ES-I3 (cell line): Measurements from ENCODE around the gene CCDC70.
A peak's percentile ranks its signal among the peaks of the same experiment; 100 is the strongest.

Experiments
- H3K36me3 ChIP-seq: 2 replicates; pipeline ENCODE4 v1.6.1; 2013; ENCODE audit warnings: mild to moderate bottlenecking, low read length, control low read depth, moderate library complexity; ENCODE audit not compliant: insufficient read depth
- H3K4me1 ChIP-seq: 2 replicates; pipeline ENCODE4 v1.6.1; 2013; ENCODE audit warnings: mild to moderate bottlenecking, control low read depth, low read length; ENCODE audit not compliant: insufficient read depth
- H3K9ac ChIP-seq: 2 replicates; pipeline ENCODE4 v1.6.1; 2013; ENCODE audit warnings: low read depth, mild to moderate bottlenecking, low read length, moderate library complexity
- H3K9me3 ChIP-seq: 2 replicates; pipeline ENCODE4 v1.6.1; 2013; ENCODE audit warnings: mild to moderate bottlenecking, low read length, moderate library complexity; ENCODE audit not compliant: control insufficient read depth, insufficient read depth

CCDC70 gene

DNA sequence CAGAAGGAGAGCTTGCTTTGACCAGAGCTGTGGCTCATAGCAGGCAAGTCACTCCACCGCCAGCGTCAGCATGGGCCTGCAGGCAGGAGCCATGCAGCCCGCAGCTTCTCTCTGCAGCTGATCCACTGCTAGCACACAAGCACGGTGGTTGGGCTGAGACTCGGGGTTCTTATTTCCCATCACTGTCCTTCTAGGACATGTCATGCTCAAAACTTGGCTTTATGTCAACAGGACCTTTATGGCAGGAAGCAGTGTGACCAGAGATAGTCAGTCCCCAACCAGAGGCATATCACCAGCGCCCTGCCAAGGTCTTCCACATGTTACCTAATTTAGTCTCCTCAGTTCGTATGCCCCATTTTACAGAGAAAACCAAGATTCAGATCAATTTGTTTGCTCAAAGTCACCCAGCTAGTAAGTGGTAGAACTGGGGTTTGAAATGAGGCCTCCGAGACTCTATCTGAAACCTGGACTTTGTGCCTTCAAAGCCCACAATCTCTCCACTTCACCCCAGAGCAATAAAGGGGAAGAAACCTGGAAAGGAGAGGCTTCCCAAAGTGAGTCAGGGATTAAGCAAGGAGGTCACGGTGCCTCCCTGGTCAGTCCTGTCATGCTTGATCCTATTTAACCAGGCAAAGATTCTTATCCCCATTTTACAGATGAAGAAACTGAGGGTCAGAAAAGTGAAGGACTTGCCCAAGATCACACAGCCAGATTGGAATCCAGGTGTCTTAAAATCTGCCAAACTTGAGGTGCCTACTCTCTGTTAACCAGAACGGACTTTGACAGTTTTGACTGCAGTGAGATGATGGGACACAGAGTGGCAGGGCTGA lies 21.8 kb upstream of the CCDC70 start:
- Histone ChIP-seq H3K9ac (no peak overlapping the region), H3K36me3 (no peaks in the 10 kb centered on the region), H3K4me1 (no peaks in the 10 kb centered on the region), H3K9me3 (no peaks in the 10 kb centered on the region)

DNA sequence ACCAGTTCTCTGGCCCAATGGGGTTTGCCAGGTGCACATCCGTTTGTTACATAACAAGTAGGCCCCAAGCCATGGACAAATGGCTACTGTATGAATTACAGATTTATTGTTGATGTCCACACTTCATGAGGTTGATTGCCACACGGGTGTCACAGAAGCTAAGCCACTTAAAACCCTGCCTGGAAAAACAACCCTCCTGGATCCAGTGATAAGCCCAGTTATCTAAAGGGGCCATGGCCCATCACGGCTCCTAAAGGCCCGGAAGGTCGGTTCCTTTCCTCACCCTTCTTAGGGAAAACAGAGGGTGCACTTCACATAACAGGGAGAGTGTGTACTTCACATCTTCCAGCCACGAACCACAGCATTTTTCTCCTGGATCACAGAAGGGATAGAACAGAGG lies 20.9 kb upstream of the CCDC70 start:
- Histone ChIP-seq H3K9ac (no peak overlapping the region), H3K9me3 (no peaks in the 10 kb centered on the region), H3K4me1 (no peaks in the 10 kb centered on the region), H3K36me3 (no peaks in the 10 kb centered on the region)

DNA sequence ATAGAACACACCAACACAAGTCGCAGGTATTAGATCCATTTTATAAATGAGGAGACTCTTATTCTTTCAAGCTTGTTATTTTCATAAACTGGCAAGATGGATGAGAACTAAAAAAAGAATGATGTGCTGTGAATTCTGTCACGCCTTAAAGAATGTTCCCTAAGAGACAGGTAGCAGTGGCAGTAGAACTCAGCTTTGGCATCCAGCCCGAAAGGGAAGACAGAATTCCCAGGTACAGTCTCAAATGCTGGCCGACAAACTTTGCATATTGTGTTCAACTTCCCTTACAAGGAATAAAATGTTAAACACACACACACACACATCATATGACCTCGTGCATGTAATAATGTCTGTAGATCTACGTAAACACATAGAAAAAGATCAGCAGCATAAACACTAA lies 20.0 kb upstream of the CCDC70 start:
- no peaks in the 10 kb centered on the region for H3K36me3 ChIP-seq
- no peaks in the 10 kb centered on the region for H3K9me3 ChIP-seq
- H3K9ac ChIP-seq, result no peak overlapping the region
- no peaks in the 10 kb centered on the region for H3K4me1 ChIP-seq

DNA sequence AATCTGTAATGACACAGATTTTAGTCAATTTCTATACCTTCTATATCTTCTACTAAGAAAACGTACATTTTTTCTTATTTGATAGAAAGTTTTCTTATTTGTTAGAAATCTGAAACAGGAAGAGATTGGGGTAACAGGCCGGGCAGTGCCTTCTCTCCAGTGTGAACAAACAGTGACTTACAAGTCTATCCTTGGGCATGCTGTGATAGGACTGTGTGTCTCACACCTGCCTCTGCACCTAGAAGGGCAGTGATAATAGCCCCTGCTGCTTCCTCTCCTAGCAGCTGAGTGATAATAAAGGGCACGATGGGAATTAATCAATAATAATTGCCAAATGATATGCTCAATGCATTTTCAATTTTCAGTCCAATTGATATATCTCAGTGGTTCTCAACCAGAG lies 18.2 kb upstream of the CCDC70 start:
- H3K9ac ChIP-seq, result no peak overlapping the region
- no peaks in the 10 kb centered on the region for H3K4me1 ChIP-seq
- H3K36me3 ChIP-seq, result no peaks in the 10 kb centered on the region
- no peaks in the 10 kb centered on the region for H3K9me3 ChIP-seq

DNA sequence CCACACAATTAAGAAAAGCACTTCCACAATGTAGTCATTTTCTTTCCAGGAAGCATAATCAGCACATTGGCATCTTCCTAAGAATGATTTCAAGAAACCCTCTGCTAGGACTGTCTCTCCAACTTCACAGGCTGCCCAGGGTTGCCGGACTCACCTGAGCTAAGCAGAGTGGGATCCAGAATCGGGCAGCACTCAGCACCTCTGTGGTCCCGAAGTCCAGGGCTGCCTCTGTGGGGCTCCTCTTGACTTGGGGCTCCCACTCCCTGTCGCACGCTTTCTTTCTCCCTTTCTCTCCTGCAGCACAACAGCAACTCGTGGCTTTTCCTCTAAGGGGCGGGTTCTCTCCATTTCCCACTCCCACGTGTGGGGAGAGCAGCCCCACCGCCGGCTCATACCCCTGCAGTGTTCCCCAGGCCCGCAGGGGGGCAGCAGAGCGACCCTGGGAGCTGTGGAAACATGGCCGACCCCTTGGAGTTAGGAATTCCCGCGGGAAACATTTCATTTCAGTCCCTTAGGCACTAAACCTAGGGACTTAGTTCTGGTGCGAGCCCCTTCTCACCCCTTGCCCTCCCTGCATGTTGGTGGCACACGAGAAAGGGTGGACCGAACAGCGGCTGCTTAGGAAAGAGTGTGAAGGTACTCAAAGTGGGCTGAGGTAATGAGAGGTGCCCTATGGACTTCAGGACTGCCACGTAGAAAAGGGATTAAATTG lies 16.8 kb upstream of the CCDC70 start, which contains the start of gene TMEM272:
Gene TMEM272, minus strand, starts transcription at position 316 of the 712 bp plus-strand sequence. CDS start 6,647 bp downstream, outside the sequence.
- Histone ChIP-seq H3K36me3 (no peaks in the 10 kb centered on the region), H3K9ac (peak within 1 kb of the TSS; percentile 23; the same call in 1 of the 2 replicates), H3K4me1 (no peaks in the 10 kb centered on the region; the same call in 1 of the 2 replicates), H3K9me3 (no peaks in the 10 kb centered on the region)

DNA sequence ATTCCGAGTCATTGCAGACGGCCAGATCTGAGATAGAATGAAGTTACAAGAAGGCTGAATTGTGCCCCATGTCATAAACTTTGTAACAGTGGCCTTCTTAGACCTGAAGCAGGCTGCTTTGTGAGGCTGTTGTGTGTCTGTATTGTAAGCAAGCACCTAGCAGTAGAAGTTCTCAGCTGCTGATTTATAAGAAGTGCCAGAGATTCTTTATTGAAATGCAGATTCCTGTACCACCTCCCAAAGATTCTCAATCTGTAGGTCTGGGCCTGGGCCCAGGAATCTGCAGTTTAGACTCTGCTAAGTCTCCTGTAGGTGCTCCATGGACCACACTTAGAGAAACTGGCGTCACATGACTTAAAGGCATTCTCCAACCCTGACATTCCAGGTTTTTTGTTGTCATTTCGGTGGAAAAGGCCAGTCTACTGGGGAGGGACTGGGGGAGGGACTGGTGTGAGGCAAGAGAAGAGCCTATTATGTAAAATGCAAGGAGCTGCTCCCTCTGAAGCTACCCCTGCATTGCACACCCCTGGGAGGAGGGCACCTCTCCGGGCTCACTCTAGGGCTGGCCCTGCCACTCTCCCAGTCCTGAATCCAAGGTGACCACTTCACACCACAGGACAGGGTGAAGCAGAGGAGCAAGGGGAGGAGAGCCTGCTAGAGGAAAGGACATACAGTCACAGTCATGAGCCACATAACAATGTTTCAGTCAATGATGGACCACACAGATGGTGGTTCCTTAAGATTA lies 16.0 kb upstream of the CCDC70 start:
- no peaks in the 10 kb centered on the region; the same call in 1 of the 2 replicates for H3K4me1 ChIP-seq
- no peaks in the 10 kb centered on the region for H3K9me3 ChIP-seq
- no peaks in the 10 kb centered on the region for H3K36me3 ChIP-seq
- H3K9ac ChIP-seq, result peak overlapping the region; percentile 23; the same call in 1 of the 2 replicates

DNA sequence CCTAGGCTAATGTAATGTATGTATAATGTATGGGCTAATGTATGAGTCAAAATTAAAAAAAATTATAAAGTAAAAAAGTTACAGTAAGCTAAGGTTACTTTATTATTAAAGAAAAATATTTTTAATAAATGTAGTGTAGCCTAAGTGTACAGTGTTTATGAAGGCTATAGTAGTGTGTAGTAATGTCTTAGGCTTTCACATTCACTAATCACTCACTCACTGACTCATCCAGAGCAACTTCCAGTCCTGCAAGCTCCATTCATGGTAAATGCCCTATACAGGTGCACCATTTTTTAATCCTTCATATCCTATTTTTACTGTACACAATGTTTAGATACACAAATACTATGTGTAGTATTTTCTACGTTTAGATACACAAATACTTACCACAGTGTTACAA lies 15.0 kb upstream of the CCDC70 start:
- H3K9me3 ChIP-seq, result no peaks in the 10 kb centered on the region
- no peaks in the 10 kb centered on the region; the same call in 1 of the 2 replicates for H3K4me1 ChIP-seq
- H3K36me3 ChIP-seq, result no peaks in the 10 kb centered on the region
- H3K9ac ChIP-seq, result no peak overlapping the region

DNA sequence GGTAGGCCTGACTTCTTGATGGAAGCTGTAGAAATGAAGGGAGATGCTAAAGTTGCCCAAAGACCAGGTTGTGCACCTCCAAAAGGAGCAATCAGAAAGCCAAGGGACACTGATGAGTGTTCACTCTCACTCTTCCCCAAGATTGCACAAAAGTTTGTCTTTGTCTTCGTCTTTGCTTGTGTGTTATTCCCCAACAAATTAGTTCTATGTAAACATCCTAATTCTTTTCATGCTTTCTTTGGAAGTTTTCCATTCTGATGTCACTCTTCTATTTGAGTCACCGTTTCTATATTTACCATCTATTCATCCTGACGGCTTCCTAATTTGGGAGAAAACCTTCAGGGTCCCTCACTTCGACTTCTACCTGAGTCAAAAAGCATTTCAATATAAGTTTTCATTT lies 13.1 kb upstream of the CCDC70 start:
- Histone ChIP-seq H3K4me1 (no peaks in the 10 kb centered on the region; the same call in 1 of the 2 replicates), H3K9ac (no peak overlapping the region), H3K36me3 (no peaks in the 10 kb centered on the region), H3K9me3 (no peaks in the 10 kb centered on the region)

DNA sequence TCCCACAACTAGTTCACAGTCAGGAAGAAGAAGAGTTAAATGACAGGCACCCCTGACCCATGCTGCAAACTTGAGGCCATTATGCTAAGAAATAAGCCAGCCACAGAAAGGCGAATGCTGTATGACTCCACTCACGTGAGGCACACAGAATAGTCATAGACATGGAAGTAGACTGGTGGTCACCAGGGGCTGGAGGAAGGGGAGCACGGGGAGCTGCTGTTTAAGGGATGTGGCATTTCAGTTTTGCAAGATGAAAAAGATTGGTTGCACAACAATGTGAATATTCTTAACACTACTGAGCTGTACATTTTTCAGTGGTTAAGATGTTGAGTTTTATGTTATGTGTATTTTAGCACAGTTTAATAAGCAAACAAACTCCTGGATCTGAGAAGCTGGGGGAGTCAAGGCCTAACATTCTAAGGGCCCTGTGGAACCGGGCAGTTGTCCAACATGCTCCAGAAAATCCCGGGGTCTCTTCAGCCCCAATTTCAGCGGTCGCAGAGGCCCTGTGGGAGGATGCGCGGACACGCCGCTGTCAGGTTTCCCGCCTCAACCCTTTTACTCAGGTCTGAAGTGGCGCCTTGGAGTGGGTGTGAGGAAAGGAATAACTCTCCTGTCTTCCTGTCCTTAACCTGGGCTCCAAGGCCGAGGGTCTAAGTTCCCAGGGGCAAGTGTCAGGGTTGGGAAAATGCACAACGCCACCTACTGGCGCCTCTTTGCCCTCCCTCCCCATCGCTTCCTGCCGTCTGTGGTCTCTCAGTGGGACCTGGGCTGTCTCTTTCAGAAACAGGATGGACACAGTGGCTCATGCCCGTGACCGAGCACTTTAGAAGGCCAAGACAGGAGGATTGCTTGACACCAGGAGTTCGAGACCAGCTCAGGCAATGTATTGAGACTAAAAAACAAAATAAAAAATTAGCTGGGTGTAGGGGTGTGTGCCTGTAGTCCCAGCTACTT lies 12.3 kb upstream of the CCDC70 start:
- Histone ChIP-seq H3K4me1 (no peaks in the 10 kb centered on the region; the same call in 1 of the 2 replicates), H3K9me3 (no peaks in the 10 kb centered on the region), H3K36me3 (no peaks in the 10 kb centered on the region), H3K9ac (no peak overlapping the region)

DNA sequence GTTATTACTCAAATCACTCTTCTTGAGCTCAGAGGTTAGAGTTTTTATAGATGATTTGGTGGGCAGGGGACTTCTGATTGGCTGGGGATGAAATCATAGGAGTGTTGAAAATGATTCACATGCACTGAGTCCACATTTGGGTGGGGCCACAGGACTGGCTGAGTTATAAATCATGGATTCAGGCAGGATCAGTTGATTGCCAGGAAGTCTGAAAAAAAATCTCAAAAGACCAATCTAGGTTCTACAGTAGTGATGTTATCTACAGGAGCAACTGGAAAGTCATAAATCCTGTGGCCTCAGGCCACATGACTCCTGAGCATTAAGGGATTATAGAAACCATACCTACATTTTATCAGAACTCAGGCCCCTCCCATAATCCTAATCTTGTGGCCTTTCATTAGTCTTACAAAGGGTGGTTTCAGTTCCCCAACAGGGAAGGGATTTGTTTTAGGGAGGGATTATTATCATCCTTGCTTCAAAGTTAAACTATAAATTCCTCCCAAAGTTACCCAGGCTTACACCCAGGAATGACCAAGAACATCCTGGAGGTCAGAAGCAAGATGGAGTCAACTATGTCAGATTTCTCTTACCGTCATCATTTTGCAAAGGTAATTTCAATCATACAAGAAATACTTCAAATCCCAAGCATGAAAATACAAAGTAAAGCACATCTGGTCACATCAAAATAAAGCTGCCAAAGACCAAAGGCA lies 5.6 kb upstream of the CCDC70 start:
- Histone ChIP-seq H3K9me3 (no peaks in the 10 kb centered on the region), H3K4me1 (no peaks in the 10 kb centered on the region), H3K36me3 (no peaks in the 10 kb centered on the region), H3K9ac (no peak overlapping the region)

DNA sequence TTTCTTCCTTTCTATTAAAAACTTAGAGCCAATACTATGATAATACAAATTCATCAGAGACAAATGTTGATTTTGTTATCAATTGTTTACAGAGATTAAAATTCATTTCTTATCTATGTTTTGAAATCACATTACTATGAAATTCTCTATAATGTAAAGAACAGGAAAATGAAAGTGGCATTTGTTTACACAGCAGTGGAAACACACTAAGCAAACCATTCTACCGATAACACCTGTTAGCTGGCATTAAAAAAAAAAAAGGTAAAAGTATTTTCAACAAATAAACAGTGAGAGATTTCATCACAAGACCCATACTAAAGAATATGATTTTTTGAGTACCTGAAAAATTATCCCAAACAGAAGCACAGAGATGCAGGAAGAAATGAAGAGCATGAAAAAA lies 4.8 kb upstream of the CCDC70 start:
- no peaks in the 10 kb centered on the region for H3K36me3 ChIP-seq
- no peaks in the 10 kb centered on the region for H3K4me1 ChIP-seq
- H3K9ac ChIP-seq, result no peak overlapping the region
- no peaks in the 10 kb centered on the region for H3K9me3 ChIP-seq

DNA sequence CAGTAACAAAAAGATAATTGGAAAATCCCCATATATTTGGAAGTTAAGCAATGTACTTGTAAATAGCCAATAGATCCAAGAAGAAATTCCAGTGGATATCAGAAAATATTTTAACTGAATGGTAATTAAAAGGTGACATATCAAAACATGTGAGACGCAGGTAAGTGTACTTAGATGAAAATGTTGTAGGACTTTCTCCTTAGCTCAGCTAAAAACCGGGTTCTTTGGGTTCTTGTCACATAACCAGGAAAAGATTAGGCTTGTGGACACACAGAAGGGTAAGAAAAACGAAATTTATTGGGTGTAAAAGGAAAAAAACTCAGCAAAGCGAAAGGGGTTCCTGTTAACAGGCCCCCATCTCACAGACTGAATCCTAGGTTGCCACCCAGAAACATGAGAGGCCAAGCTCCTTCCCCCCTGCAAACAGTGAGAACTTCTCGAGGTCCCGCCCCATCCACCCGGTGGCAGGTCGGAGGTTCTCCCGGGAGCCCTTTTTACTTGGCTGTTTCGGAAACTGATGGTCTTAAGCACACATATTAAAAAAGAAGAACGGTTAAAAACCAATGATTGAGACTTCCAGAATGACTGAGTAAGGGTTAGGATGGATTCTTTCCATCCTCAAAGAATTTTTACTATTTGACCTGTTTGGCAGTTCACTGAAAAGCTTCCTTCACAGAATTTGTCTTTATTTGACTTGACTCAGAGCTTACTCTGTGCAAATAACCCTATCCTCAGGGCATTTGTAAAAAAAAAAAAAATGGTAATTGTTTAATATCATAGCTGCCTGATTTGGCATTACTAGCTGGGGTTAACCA lies 3.1 kb upstream of the CCDC70 start:
- Histone ChIP-seq H3K4me1 (no peaks in the 10 kb centered on the region), H3K9ac (0 out of 2 replicates have a peak overlapping the region, but pooled peaks have one; percentile 22), H3K36me3 (no peaks in the 10 kb centered on the region), H3K9me3 (no peaks in the 10 kb centered on the region)
